Immature natural killer cell (primary cell): ENCODE data around the gene PRPF6. TPM values are rescaled to one million over a fixed set of nuclear protein-coding genes. Genes with fewer than 3 reads are reported as not detected.

Source experiments
- DNase-seq, 3 donors: peaks; one replicate each; pipeline ENCODE4 v3.0.0; 2022; ENCODE audit warnings: mixed read lengths in 1 of 3
- H3K27ac Mint-ChIP-seq, 6 donors: one replicate each; pipeline ENCODE4 v1.8.0; 2020; ENCODE audit warnings: mixed read lengths in 6 of 6, mild to moderate bottlenecking in 5 of 6, inconsistent platforms in 4 of 6, moderate library complexity in 3 of 6
- H3K27me3 Mint-ChIP-seq, 3 donors: one replicate each; pipeline ENCODE4 v1.8.0; 2020 to 2021; ENCODE audit warnings: low read depth in 3 of 3, mild to moderate bottlenecking in 3 of 3, mixed read lengths in 3 of 3, moderate library complexity in 3 of 3, inconsistent platforms in 1 of 3
- H3K36me3 Mint-ChIP-seq, 3 donors: one replicate each; pipeline ENCODE4 v1.8.0; 2020; ENCODE audit warnings: mixed read lengths in 3 of 3, inconsistent platforms in 2 of 3, mild to moderate bottlenecking in 2 of 3
- H3K4me1 Mint-ChIP-seq, 2 donors: one replicate each; pipeline ENCODE4 v1.8.0; 2020; ENCODE audit warnings: inconsistent platforms in 2 of 2, mild to moderate bottlenecking in 2 of 2, mixed read lengths in 2 of 2, moderate library complexity in 1 of 2
- H3K4me3 Mint-ChIP-seq, 5 donors: one replicate each; pipeline ENCODE4 v1.8.0; 2020; ENCODE audit warnings: mild to moderate bottlenecking in 5 of 5, mixed read lengths in 5 of 5, inconsistent platforms in 3 of 5, moderate library complexity in 3 of 5
- H3K9me3 Mint-ChIP-seq, 6 donors: one replicate each; pipeline ENCODE4 v1.8.0; 2020; ENCODE audit warnings: mild to moderate bottlenecking in 6 of 6, mixed read lengths in 6 of 6, inconsistent platforms in 4 of 6, moderate library complexity in 3 of 6
- polyA plus RNA-seq, 3 donors: library from polyadenylated mRNA; unstranded; fragments of 300-500 nt; fragmentation: Illumina TruSeq; gene quantifications; one replicate each; pipeline ENCODE4 v1.2.3, GENCODE V29; 2021

PRPF6 gene
- polyA plus RNA-seq, 3 donors from 2014 or later, result 52.6 to 94.4 (median 63.1) TPM

DNA sequence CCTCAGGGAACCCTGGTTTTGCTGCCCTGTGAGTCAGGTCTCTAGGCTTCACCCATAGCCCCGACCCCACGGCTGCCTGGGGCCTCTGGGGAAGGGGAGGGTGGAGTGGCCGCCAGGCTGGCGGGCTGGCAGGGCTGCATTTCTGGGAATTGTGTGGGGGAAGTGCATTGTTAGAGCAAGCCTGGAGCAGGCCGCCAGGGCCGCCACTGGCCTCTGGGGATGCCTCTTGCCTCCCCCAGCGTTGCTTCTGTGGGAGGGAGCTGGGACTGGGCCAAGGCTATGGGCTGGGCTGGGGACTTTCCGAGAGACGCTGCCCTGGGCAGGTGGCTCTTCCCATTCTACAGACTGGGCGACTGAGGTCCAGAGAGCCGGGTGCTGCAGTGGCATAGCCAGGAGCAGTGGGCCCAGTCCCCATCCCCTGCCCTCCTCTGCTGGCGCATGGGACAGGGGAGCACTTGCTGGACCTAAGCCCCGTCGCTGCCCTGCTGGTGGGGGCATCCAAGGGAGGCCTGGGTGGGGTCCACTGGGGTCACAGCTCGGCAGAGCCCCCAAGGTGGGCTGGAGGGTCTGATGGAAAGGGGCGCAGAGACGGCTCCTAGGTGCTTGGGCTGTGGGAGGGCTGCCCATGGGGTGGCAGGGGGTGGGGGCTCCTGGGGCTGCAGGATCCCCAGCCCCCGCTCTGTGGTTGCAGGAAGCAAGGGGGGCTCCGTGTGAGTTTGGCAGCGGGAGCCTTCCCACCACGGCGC is 75.1 kb downstream of the PRPF6 start:
- Mint-ChIP-seq H3K27ac (no peak overlapping the region), H3K9me3 (no peaks in the 10 kb centered on the region), H3K4me3 (no peak overlapping the region), H3K36me3 (no peaks in the 10 kb centered on the region), H3K4me1 (peaks cover 0 to 11% of the 10 kb centered on the region in 2 donors), H3K27me3 (peaks cover 6 to 11% (median 8%) of the 10 kb centered on the region in 3 donors)
- DNase-seq, result no peak

DNA sequence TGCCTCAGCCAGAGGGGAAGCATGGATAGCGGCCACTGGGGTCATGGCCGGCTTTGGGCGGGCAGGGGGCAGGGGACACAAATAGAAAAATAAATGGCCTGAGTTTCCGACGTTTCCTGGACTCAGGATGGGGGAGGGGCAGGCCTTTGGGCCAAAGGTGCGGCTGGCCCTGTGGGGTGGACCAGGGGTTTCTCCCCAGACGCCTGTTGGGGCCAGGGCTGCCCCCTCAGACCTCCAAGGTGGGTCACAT is 75.6 kb downstream of the PRPF6 start:
- H3K27ac Mint-ChIP-seq, result no peak overlapping the region
- peaks cover 0 to 11% of the 10 kb centered on the region in 2 donors for H3K4me1 Mint-ChIP-seq
- no peak for DNase-seq
- H3K27me3 Mint-ChIP-seq, result peaks cover 6 to 11% (median 7%) of the 10 kb centered on the region in 3 donors
- no peak overlapping the region for H3K4me3 Mint-ChIP-seq
- no peaks in the 10 kb centered on the region for H3K36me3 Mint-ChIP-seq
- H3K9me3 Mint-ChIP-seq, result no peaks in the 10 kb centered on the region

DNA sequence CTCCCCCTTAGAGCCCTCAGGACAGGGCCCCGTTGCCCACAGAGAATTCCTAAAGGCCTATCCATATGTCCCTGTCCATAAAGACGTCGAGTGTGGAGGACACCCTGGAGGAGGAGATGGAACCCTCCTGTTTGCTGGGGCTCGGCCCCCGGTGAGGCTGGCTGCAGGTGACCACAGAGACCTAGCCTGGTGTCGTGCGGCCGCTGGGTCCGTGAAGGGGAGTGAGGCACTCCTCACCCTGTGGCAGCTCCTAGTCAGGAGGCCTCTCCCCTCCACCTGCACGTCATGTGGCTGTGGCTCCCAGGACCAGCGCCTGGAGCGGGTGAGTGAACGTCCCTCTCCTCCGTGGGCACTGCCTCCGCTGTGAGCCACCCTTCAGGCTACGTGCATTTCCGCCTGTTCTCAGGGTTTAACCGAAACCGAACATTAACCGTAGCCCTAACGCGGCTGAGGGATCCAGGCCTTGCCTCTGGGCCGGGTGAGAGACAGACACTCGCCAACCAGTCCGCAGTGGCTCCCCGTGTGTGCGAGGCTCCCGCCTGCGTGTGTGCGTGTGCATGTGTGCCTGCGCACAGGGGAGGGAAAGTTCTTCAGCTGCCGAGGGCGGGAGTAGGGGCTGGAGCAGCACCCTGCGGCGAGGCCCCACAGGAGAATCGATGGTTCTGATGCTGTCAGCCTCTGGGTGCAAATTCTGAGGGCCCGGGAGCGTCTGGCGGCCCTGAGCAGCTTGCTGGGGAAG is 76.1 kb downstream of the PRPF6 start:
- H3K9me3 Mint-ChIP-seq, result no peaks in the 10 kb centered on the region
- H3K4me1 Mint-ChIP-seq, result peaks cover 0 to 13% of the 10 kb centered on the region in 2 donors
- peak in 1 of 3 donors; percentile 33 for DNase-seq
- peak overlapping the region in 1 of 6 donors; percentile 83 for H3K27ac Mint-ChIP-seq
- peaks cover 4 to 8% (median 4%) of the 10 kb centered on the region in 3 donors for H3K27me3 Mint-ChIP-seq
- no peaks in the 10 kb centered on the region for H3K36me3 Mint-ChIP-seq
- H3K4me3 Mint-ChIP-seq, result peak overlapping the region in 4 of 5 donors; percentile 24 to 71 (median 46)

DNA sequence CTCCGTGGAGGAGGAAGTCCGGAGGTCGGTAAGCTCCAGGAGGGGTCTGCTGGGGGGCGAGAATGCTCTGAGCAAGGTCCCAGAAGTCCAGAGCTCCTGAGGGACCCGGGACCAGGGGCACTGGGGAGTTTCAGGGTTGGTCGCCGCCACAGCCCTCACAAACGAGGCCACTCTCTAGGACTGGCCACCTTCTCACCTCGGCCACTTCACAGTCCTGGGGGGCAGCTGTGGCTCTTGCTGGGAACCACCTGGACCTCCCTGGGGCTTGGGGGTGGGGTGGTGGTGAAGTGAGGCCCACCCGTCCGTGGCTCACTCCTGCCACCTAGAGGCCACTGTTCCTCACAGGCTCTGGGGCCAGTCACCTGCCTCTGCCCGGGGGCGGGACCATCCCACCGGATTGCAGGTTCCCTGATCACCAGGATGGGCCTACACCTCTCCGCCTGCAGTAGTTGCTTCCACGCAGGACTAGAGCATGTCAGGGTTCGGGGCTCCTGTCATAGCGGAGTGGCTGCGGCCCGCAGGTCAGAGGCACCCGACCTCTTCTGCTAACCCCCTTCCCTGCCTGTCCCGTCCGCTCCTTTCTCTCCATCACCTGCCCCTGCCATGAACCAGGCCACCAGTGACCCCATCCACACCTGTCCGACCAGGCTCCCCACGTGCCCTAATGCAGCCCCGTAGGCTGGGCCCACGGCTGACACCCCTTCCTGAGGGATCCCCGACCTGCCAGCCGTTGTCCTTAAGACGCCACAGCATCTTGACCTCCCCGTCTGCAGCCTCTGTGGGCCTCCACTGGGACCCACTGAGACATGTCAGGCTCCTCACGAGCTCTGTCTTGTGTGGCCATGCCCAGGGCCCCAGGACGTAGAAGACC is 76.9 kb downstream of the PRPF6 start:
- peak overlapping the region in 1 of 6 donors; percentile 83 for H3K27ac Mint-ChIP-seq
- peaks cover 4 to 8% (median 4%) of the 10 kb centered on the region in 3 donors for H3K27me3 Mint-ChIP-seq
- H3K9me3 Mint-ChIP-seq, result no peaks in the 10 kb centered on the region
- no peaks in the 10 kb centered on the region for H3K36me3 Mint-ChIP-seq
- H3K4me3 Mint-ChIP-seq, result peak overlapping the region in 4 of 5 donors; percentile 24 to 71 (median 46)
- H3K4me1 Mint-ChIP-seq, result peaks cover 0 to 15% of the 10 kb centered on the region in 2 donors
- DNase-seq, result peak; percentile 66 to 71 (median 67)

DNA sequence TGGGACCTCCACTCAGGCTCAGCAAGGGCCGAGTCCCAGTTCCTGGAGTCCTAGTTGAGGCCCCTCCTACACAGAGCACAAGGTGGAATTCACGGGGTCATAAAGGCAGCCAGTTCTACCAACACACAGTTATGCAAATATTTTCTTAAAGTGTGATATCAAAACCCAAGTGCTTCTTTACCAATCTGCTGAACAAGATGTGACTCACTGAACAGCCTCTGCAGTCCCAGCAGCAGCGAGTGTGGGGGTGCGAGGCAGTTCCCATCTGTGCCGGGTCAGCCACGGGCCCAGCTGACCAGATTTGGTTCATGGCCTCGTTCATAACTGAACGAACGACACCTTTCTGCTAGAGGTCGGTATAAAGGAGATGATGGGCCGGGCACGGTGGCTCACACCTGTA is 77.6 kb downstream of the PRPF6 start:
- H3K4me3 Mint-ChIP-seq, result no peak overlapping the region
- peaks cover 4 to 5% (median 4%) of the 10 kb centered on the region in 3 donors for H3K27me3 Mint-ChIP-seq
- H3K36me3 Mint-ChIP-seq, result no peaks in the 10 kb centered on the region
- H3K4me1 Mint-ChIP-seq, result peaks cover under 1 to 17% of the 10 kb centered on the region in 2 donors
- DNase-seq, result no peak
- H3K9me3 Mint-ChIP-seq, result no peaks in the 10 kb centered on the region
- H3K27ac Mint-ChIP-seq, result no peak overlapping the region

DNA sequence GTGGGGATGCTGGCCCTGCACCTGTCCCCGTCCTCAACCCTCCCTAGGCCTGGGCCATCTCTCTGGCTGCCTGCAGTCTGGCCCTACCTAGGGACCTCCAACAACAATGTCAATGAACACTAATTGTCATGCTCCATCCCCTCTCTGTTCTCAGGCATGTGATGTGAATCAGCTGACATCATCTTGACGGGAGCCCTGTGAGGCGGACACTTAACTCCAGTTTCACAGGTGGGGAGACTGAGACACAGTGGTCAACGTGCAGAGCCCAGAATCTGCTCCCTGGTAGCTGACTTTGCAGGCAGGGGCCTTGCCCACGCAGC is 81.3 kb downstream of the PRPF6 start:
- Mint-ChIP-seq H3K36me3 (no peaks in the 10 kb centered on the region), H3K9me3 (no peaks in the 10 kb centered on the region), H3K27ac (no peak overlapping the region), H3K4me1 (peaks cover 28 to 50% of the 10 kb centered on the region in 2 donors), H3K4me3 (peak overlapping the region in 3 of 5 donors; percentile 18 to 71 (median 66)), H3K27me3 (peaks cover 3 to 6% (median 5%) of the 10 kb centered on the region in 3 donors)
- DNase-seq, result no peak

DNA sequence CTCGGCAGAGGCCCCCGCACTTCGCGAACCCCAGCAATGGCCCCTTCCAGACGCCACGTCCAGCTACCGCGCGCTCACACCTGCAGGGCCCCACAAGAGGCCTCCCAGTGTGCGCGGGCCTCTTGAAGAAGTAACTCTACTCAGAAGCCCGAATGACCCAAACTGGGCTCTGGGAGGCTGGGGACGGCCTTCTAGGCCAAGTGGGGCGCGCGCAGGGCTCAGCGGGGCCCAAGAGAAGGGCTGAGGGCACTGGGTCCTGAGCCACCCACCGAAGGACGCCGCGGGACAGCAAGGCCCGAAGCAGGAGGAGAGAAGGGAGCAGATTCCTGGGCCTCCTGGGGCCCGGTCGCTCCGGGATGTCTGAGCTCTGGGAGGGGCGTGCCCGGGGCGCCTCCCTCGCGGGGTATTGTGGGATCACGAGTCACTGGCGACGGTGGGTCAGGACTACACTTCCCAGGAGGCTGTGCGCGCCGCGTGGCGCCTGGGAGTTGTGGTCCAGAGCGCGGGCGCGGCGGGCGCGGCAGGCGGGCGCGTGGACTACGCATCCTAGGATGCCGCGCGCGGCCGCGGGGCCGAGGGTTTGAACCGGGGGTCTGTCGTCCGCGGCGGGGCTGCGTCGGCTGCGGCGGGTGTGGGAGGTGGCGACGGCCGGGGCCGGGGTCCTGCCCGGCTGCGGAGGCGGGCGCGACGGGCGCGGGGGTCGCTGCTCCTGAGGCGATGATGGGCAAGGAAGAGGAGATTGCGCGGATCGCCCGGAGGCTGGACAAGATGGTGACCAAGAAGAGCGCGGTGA is 81.9 kb downstream of the PRPF6 start, which contains the start of gene TCEA2:
TCEA2 (plus strand) TSS at position 603 of the 793 bp plus-strand sequence; CDS start at position 718, 115 bp downstream.
- Mint-ChIP-seq H3K27me3 (peaks cover 1 to 5% (median 4%) of the 10 kb centered on the region in 3 donors), H3K9me3 (no peaks in the 10 kb centered on the region), H3K4me3 (peak within 1 kb of the TSS; percentile 76 to 80 (median 79)), H3K4me1 (peaks cover 31 to 49% of the 10 kb centered on the region in 2 donors), H3K36me3 (no peaks in the 10 kb centered on the region), H3K27ac (peak within 1 kb of the TSS in 5 of 6 donors; percentile 40 to 84 (median 62))
- DNase-seq, result peak; percentile 83 to 86 (median 84)

DNA sequence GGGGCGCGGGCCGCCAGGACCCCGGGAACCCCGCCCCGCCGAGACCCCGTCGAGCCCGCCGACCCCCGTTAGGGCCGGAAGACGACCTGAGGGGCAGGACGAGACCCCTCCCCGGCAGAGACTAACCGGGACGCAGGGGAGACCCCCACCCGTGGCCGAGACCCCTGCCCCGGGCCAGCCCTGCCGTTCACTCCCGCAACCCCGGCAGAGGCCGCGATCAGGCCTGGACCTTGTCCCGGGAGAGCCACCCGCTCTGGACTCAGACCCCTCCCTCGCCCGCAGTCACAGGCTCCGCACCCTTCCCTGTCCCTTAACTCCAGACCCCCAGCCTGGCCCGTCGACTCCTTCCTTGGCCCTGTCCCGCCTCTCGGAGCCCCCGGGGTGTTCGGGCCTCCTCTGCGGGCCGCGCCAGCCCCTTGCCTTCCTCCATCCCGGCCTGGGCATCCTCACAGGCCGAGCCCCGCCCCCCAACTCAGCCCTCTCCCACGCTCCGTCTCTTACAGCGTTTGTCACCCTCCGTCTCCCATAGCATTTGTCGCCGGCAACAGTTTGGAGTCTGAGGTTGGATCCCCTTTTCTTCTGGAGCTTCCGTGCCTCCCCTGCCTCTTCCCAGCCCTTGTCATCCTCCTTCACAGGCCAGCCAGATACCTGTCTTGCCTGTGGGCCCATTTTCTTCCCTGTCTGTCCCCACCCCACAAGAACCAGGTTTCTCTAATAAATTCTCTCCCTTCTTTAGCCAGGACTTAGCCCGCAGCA is 82.6 kb downstream of the PRPF6 start:
- Mint-ChIP-seq H3K27ac (peak overlapping the region in 4 of 6 donors; percentile 53 to 84 (median 71)), H3K36me3 (no peaks in the 10 kb centered on the region), H3K9me3 (no peaks in the 10 kb centered on the region), H3K4me3 (peak overlapping the region; percentile 76 to 80 (median 79)), H3K4me1 (peaks cover 31 to 50% of the 10 kb centered on the region in 2 donors), H3K27me3 (peaks cover 0 to 5% (median 4%) of the 10 kb centered on the region in 3 donors)
- no peak for DNase-seq

DNA sequence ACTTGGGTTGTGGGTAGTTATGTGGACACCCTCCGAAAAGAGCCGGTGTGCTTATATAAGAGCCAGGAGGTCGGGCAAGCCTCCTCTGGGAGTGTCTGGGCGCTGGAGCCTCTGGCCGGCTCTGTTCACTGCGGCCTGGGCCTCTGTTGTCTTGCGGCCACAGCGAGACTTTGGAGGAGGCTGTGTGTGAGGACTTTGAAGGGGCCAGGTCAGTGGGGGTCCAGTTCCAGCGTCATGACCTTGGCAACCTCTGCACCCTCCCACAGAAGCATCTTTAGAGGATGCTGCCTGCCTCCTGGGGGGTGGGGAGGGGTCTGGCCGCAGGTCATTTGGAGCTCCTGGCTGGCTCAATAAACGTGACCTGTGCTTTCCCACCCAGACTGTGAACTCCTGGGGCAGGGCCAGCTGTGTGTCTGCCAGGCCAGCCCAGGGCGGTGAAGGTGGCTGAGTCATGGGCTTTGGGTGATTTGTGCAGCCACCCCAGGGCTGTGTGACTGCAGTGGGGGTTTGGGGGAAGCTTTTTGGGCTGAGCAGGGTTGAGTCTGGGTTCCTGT is 83.3 kb downstream of the PRPF6 start:
- Mint-ChIP-seq H3K36me3 (no peaks in the 10 kb centered on the region), H3K9me3 (no peaks in the 10 kb centered on the region), H3K4me3 (peak overlapping the region; percentile 76 to 80 (median 79)), H3K27ac (peak overlapping the region in 3 of 6 donors; percentile 62 to 84 (median 84)), H3K4me1 (peaks cover 31 to 53% of the 10 kb centered on the region in 2 donors), H3K27me3 (peaks cover 0 to 5% (median 2%) of the 10 kb centered on the region in 3 donors)
- no peak for DNase-seq

DNA sequence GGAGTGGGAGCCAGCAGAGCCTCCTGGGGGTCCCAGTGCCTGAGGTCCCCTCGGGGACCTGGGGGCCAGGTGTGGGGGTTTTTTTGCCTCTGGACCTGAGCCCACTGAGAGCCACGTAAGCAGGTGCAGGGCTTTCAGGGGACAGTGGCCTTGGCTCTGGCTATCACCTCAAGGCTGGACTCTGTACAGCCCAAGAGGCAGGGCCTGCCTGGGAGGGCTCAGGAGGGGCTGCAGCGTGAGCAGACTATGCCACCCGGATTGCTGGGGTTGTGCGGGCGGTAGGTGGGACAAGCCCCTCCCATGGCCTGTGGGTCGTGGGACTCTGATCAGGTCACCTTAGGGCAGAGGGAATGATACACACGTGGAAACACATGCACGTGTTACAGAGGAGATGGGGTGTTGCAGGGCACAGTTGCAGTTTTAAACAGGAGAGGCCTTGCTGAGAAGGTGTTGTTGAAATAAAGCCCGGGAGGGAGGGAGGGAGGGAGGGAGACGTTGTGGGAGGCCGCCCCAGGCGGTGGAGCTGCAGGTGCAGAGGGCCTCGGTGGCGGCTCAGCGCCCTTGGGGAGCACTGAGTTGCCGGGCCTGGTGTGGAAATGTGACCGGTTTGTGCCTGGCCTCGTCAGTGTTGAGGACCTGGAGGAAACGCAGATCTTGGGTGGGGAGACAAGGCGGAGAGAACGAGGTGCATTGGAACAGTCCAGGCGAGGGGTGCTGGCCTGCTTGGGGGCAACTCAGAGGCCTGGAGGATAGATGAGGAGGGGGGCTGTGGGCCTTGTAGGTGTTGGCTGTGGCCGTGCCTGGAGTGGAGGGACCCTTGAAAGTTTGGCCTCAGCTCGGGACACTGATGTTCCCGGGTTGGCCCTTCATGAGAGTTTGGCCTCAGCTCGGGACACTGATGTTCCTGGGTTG is 84.4 kb downstream of the PRPF6 start:
- H3K4me1 Mint-ChIP-seq, result peaks cover 31 to 53% of the 10 kb centered on the region in 2 donors
- H3K4me3 Mint-ChIP-seq, result peak overlapping the region; percentile 71 to 81 (median 78)
- DNase-seq, result no peak
- peak overlapping the region; percentile 64 to 96 (median 88) for H3K27ac Mint-ChIP-seq
- no peaks in the 10 kb centered on the region for H3K36me3 Mint-ChIP-seq
- peaks cover 0 to 3% (median 2%) of the 10 kb centered on the region in 3 donors for H3K27me3 Mint-ChIP-seq
- H3K9me3 Mint-ChIP-seq, result no peaks in the 10 kb centered on the region

DNA sequence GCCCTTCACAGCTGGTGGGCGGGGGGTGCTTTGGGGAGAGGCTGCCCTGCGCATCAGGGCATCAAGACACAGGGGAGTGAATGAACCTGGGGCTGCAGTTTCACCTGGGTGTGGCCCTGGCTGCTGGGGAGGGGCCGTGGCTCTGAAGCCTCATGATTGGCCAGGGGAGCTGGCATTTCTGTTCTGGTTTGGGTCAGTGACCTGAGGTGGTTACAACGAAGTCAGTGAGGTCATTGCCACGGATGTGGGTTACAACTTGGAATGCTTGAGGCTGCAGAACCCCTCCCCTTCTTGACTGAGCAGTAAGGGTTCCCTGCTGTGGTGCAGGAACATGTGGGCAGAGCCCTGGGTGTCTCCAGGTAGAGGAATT is 85.0 kb downstream of the PRPF6 start:
- Mint-ChIP-seq H3K9me3 (no peaks in the 10 kb centered on the region), H3K27ac (peak overlapping the region; percentile 64 to 96 (median 88)), H3K36me3 (no peaks in the 10 kb centered on the region), H3K4me1 (peaks cover 31 to 53% of the 10 kb centered on the region in 2 donors), H3K4me3 (peak overlapping the region; percentile 71 to 81 (median 78)), H3K27me3 (peaks cover 0 to 3% (median 2%) of the 10 kb centered on the region in 3 donors)
- DNase-seq, result peak; percentile 84 to 86 (median 86)
